ELR (cell line): ENCODE measurements around the gene ZNF618.

ENCODE experiments used
- DNase-seq: peaks from one replicate; pipeline ENCODE4 v3.0.0-alpha.2; 2015; ENCODE audit warnings: low read depth

The ZNF618 gene

DNA sequence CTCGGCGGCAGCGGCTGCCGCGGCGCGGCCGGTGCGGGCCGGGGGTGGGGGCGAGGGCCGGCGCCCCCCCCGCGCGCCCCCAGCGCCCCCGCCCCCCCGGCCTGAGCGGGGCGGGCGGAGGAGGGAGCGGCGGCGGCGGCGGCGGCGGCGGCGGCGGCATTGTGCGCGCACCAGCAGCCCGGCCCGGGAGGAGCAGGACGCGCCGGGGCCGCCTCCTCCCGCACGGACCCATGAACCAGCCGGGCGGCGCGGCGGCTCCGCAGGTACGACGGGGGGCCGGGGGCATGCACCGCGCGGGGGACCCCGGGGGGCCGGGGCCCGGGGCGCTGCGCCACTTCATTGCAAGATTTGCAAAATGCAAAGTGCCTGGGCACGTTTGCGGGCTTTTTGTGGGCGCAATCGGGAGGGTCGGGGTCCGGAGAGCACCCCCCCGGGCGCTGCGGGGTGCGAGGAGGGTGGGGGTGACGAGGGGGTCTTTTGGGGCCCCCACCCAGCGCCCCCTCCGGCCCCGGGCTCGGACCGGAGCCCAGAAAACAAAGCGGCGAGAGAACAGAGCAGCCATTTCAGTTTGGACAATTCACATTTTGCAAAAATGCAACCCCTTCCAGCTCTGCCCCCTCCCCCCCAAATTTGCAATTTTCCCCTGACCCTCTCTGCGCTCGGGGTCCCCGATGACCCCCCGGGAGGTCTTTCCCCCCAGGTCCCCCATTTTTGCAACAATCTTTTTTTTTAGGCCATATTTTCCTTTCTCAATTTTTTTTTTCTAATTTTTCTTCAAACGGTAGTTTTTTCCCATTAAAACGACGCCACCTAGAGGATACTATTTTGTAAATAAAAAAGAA lies at the start of gene ZNF618:
ZNF618 (plus strand) TSS at position 159 of the 842 bp plus-strand sequence; CDS start at position 231, 72 bp downstream.
- peak; percentile 71 for DNase-seq

- peak; percentile 39 for DNase-seq
Measured at GRCh38 chr9:113828221-113828620, 47.9 kb upstream of the ZNF618 start.

- DNase-seq = no peak
Measured at GRCh38 chr9:113837334-113837733, 38.8 kb upstream of the ZNF618 start.

DNA sequence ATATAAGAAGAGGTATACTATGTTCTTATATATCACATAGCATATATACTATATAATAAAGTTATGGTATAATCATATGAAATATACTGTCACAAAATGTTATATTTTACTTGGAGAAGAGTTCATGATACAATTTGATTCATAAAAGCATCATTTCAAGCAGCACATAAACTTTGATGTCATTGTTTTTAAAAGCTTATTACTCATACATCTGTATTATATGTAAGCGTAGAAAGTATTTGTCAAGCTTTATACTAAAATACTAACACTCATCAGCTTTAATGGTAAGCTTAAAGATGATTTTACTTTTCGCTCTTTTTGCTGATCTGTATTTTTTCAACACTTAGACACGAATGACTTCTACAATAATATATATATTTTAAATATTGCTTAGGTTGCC lies 34.0 kb upstream of the ZNF618 start:
- no peak for DNase-seq

DNA sequence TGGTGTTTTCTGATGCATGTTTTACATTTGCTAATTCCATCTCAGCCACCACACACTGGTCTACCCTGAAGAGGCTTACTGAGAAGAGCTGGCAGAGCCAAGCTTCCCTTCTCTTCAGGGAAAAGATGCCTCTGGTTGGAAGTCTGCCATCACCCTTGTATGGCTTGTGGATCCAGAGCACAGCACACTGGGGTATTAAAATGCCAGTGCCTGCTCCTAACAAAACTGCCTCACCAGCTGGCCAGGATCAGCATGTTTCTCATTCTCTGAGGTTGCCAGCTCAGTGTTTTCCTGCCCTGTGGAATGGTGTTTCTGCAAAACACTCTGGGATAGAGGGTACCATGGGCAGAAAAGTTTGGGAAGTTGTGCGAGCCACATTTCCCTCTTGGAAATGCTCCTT lies 31.6 kb upstream of the ZNF618 start:
- no peak for DNase-seq

GRCh38 chr9:113851359-113851758 lies 24.8 kb upstream of the ZNF618 start:
- no peak for DNase-seq

DNA sequence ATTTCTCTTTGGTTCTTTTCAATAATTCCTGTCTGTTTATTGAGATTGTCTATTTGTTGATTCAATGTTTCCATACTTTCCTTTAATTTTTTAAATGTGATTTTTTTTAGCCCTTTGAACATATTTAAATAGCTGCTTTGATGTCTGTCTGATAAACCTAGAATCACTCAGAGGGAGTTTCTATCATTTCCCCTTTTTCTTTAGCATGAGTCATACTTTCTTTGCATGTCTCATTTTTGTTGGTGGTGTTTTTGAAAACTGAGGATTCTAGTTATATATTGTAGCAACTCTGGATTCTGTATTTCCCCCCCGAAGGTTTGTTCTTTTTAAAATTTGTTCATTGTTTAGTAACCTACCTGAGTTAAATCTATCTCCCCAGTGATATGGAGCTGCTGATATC lies 24.2 kb upstream of the ZNF618 start:
- peak; percentile 21 for DNase-seq

- peak; percentile 35 for DNase-seq
Measured at GRCh38 chr9:113853333-113853732, 22.8 kb upstream of the ZNF618 start.

DNA sequence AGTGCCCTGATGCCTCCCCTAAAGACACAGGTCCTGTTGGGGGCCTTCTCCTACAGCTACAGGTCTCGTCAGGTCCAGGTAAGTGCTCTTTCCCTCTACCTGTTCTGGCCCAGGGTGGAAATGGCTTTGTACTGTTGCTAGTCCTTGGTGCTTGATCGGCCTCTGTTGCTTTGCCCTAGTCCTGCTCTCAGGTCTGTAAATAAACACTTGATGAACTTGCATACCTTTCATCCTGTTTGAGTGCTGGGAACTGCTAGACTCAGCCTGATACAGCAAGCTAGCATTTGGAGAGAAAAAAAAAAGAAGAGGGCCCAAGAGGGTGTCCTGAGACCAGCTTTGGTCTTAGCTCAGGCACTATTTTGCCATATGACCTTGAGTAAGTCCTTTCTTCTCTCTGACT lies 21.8 kb upstream of the ZNF618 start:
- no peak for DNase-seq

DNA sequence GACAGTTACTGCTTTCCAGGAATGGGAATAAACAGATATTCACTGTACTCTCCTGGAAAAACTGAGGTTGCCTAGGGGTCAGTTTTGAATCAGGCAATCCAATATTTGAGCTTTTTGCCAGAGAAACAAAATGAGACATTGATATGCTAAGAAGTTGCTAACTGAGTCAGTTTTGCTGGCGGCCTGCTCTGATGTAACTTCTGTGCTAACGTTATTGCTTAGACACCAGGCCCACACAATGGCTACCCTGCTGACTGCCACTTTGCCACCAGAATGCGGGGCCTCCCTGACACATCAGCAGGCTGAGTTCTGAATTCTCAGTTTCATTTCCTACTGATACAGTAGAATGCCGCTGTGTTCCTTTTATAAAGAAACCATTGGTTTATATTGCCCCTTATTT lies 18.2 kb upstream of the ZNF618 start:
- DNase-seq = no peak

GRCh38 chr9:113858282-113858681 lies 17.8 kb upstream of the ZNF618 start:
- DNase-seq = no peak

DNA sequence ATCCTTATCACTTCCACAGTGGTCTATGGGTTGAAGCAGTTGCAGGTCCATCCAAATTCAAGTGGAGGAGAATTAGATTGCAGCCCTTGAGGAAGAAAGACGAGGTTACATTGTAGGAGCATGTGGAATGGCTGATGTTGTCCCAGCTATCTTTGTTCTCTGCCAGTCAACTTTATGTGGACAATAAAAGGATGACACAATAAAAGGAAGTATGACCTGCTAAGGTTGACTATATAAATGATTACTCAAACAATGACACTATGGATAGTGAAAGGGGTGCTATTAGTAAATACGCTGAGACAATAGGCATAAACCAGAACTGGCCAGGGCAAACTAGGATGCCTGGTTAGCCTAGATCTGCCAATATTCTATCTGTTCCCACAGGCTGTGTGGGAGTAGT lies 12.8 kb upstream of the ZNF618 start:
- no peak for DNase-seq

- DNase-seq = no peak
Measured at GRCh38 chr9:113868501-113868900, 7.6 kb upstream of the ZNF618 start.

DNA sequence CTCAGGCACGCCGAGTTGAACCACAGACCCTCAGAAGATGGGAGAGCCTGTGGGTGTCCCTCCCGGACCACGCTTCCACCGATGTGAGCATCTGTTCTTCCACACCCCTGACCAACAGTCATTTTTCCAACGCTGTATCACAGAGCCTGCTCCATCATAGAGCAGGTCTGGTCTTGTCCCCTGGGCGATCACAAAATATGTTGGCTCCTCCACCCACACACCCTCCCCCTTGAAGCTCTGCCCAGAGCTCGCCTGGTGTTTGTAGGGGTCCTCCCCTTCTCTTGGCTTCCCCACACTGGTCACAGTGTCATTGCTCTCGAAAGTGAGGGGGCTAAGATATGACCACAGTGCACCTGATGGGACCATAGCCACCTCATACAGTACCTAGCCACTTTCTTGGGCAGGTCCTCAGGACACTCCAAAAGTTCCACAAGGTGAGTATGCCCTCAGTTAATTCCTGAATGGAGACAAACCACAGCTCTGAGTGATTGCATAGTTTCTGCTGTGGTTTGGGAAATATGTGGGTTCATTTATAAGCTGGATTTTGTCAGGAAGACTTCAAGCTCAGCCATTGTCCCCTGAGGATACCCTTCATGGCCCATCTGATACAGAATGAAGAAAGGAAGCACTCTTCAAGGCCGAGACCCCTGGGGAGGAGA lies 3.5 kb upstream of the ZNF618 start:
- DNase-seq = no peak

DNA sequence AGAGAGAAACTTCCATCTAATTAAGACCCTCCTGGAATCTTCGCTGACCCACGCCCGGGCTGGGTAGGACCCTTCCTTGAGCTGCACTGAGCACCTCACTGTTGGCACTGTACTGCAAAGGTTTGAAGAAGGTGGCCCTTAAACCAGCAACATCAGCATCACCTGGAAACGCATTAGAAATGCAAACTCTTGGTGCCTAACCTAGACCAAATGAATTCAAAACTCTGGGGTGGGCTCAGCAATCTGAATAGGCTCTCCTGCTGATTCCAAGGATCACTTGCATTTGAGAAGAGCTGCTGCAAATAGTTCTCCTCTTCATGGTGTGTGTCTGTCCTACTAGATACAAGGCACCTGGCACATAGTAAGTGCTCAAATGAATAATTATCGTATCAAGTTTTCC lies 2.7 kb upstream of the ZNF618 start:
- no peak for DNase-seq

GRCh38 chr9:113873926-113874325 lies 2.2 kb upstream of the ZNF618 start:
- DNase-seq = no peak

- peak; percentile 55 for DNase-seq
Measured at GRCh38 chr9:113875459-113876150, 504 bp upstream of the ZNF618 start.

GRCh38 chr9:113876993-113877368 lies 872 bp downstream of the ZNF618 start:
- no peak for DNase-seq

GRCh38 chr9:113879318-113879717 lies 3.2 kb downstream of the ZNF618 start:
- DNase-seq = no peak

- no peak for DNase-seq
Measured at GRCh38 chr9:113879911-113880310, 3.8 kb downstream of the ZNF618 start.

GRCh38 chr9:113882181-113882580 lies 6.1 kb downstream of the ZNF618 start:
- no peak for DNase-seq

DNA sequence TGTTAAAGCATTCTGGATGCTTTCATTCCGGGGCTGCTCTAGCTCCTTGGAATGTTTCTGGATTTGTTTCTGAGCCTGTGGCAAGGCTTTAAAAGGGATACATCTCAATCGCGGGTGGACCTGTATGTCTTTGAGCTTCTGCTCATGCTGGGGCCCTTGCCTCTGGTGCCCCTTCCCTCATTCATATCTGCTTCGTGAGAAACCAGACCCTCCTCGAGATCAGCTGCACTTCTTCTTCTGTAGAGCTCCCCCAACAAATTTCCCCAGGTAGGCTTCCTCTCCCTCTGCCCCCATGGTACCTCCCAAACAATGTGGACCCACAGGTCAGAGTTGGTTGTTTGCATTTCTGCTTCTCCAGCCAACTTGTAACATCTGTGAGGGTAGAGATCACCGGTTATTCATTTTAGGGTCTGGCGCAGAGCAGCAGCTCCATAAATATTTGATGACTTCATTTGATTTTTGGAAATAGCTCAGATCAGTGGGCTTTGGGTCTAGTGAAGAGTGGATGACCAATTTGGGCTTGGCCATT lies 6.6 kb downstream of the ZNF618 start:
- no peak for DNase-seq
